Measurements from ENCODE around the gene PLCXD3.

The PLCXD3 gene

GRCh38 chr5:41277476-41278245 is 232.7 kb downstream of the PLCXD3 start:
- no peak for FAIRE-seq

GRCh38 chr5:41275813-41276512 is 234.4 kb downstream of the PLCXD3 start:
- no peak for FAIRE-seq

GRCh38 chr5:41270423-41271251 is 239.8 kb downstream of the PLCXD3 start:
- FAIRE-seq: peak; percentile 80

- no peak for FAIRE-seq
Measured at GRCh38 chr5:41268894-41269293, 241.5 kb downstream of the PLCXD3 start.

GRCh38 chr5:41266377-41266776 is 244.0 kb downstream of the PLCXD3 start:
- FAIRE-seq: no peak

- FAIRE-seq: no peak
Measured at GRCh38 chr5:41264019-41264418, 246.4 kb downstream of the PLCXD3 start.

GRCh38 chr5:41263335-41263734 is 247.1 kb downstream of the PLCXD3 start:
- no peak for FAIRE-seq

All from A204.1 (cell line).